CD4-positive, alpha-beta memory T cell (primary cell): ENCODE data around the gene CUX1. TPM values are rescaled to one million over a fixed set of nuclear protein-coding genes. Genes with fewer than 3 reads are reported as not detected.
A peak's percentile ranks its signal among the peaks of the same experiment; 100 is the strongest.

Source experiments
- CTCF ChIA-PET: fragments of 350-600 bp; sonication (Branson Sonifier 250); formaldehyde crosslinking; loops from one replicate; lab custom pipeline; 2021; ENCODE audit warnings: inconsistent platforms; ENCODE audit not compliant: partially characterized antibody; lab: Charles Lee
- POLR2A ChIA-PET: fragments of 350-600 bp; sonication (Branson Sonifier 250); formaldehyde crosslinking; loops from one replicate; lab custom pipeline; 2021; ENCODE audit not compliant: partially characterized antibody; lab: Charles Lee
- DNase-seq, 5 donors: peaks; one replicate each; pipeline versions ENCODE4 v3.0.0 to v3.0.0-alpha.2; 2020 to 2022; ENCODE audit warnings: mixed read lengths in 1 of 5
- H3K27ac ChIP-seq: one replicate; pipeline ENCODE4 v1.7.0; 2013; ENCODE audit warnings: low read depth, low read length
- H3K27me3 ChIP-seq: 2 replicates; pipeline ENCODE4 v1.7.0; 2013; ENCODE audit warnings: mild to moderate bottlenecking, low read length, moderate library complexity; ENCODE audit not compliant: insufficient read depth
- H3K36me3 ChIP-seq: 2 replicates; pipeline ENCODE4 v1.7.0; 2013; ENCODE audit warnings: mild to moderate bottlenecking, low read length, moderate library complexity; ENCODE audit not compliant: insufficient read depth
- H3K4me1 ChIP-seq: 2 replicates; pipeline ENCODE4 v1.7.0; 2013; ENCODE audit warnings: mild to moderate bottlenecking, low read length, moderate library complexity; ENCODE audit not compliant: insufficient read depth
- H3K4me3 ChIP-seq, 2 donors: one replicate each; pipeline ENCODE4 v1.7.0; 2013; ENCODE audit warnings: low read length in 2 of 2, mild to moderate bottlenecking in 1 of 2
- H3K9me3 ChIP-seq, 2 donors: one replicate each; pipeline ENCODE4 v1.7.0; 2013; ENCODE audit warnings: low read length in 2 of 2, control low read depth in 1 of 2; ENCODE audit not compliant: control insufficient read depth in 1 of 2
- H3K27ac Mint-ChIP-seq, 7 donors: one replicate each; pipeline ENCODE4 v1.8.0; 2020 to 2021; ENCODE audit warnings: mixed read lengths in 7 of 7, mild to moderate bottlenecking in 6 of 7, inconsistent platforms in 3 of 7, moderate library complexity in 3 of 7
- H3K27me3 Mint-ChIP-seq, 2 donors: one replicate each; pipeline ENCODE4 v1.8.0; 2020 to 2021; ENCODE audit warnings: mixed read lengths in 2 of 2
- H3K36me3 Mint-ChIP-seq, 2 donors: one replicate each; pipeline ENCODE4 v1.8.0; 2020 to 2021; ENCODE audit warnings: mixed read lengths in 2 of 2, inconsistent platforms in 1 of 2, mild to moderate bottlenecking in 1 of 2
- H3K4me1 Mint-ChIP-seq, 4 donors: one replicate each; pipeline ENCODE4 v1.8.0; 2020 to 2021; ENCODE audit warnings: mixed read lengths in 4 of 4, mild to moderate bottlenecking in 1 of 4
- H3K4me3 Mint-ChIP-seq, 8 donors: one replicate each; pipeline ENCODE4 v1.8.0; 2020 to 2021; ENCODE audit warnings: mixed read lengths in 8 of 8, mild to moderate bottlenecking in 7 of 8, moderate library complexity in 6 of 8, inconsistent platforms in 3 of 8
- H3K9me3 Mint-ChIP-seq, 8 donors: one replicate each; pipeline ENCODE4 v1.8.0; 2020 to 2021; ENCODE audit warnings: mixed read lengths in 8 of 8, mild to moderate bottlenecking in 5 of 8, inconsistent platforms in 3 of 8, moderate library complexity in 1 of 8
- intact Hi-C: fragments of 100-400 bp; cut with micrococcal nuclease; formaldehyde crosslinking; loops from one replicate; pipeline ENCODE4 v1.15.1; 2023
- polyA plus RNA-seq, 2 donors: library from polyadenylated mRNA; unstranded; fragments of 300-500 nt; fragmentation: Illumina TruSeq; gene quantifications; one replicate each; pipeline ENCODE4 v1.2.3, GENCODE V29; 2021
- total RNA-seq, 2 experiments: library from RNA; stranded (reverse); gene quantifications; one replicate each; pipeline ENCODE4 v1.2.3, GENCODE V29; 2021

The CUX1 gene
- total and polyA plus RNA-seq, 4 experiments from 2014 or later: 2.1 to 47.6 (median 36.1) TPM

- H3K27me3 Mint-ChIP-seq: no peaks in the 10 kb centered on the region
- Histone ChIP-seq H3K27ac (no peak overlapping the region), H3K4me3 (no peak overlapping the region), H3K9me3 (no peaks in the 10 kb centered on the region), H3K36me3 (no peaks in the 10 kb centered on the region), H3K4me1 (no peaks in the 10 kb centered on the region), H3K27me3 (no peaks in the 10 kb centered on the region)
- H3K36me3 Mint-ChIP-seq: peaks cover 4 to 14% of the 10 kb centered on the region in 2 donors
- POLR2A ChIA-PET: no interaction called here
- CTCF ChIA-PET: no interaction called here
- H3K4me1 Mint-ChIP-seq: peaks cover 0 to under 1% (median 0%) of the 10 kb centered on the region in 4 donors
- H3K27ac Mint-ChIP-seq: no peak overlapping the region
- peaks cover 0 to 2% (median 0%) of the 10 kb centered on the region in 8 donors for H3K9me3 Mint-ChIP-seq
- H3K4me3 Mint-ChIP-seq: no peak overlapping the region
- intact Hi-C loops: no loop called here
- no peak for DNase-seq
Observed at GRCh38 chr7:102255501-102255900, 438.1 kb downstream of the CUX1 start.

- intact Hi-C loops: no loop called here
- Mint-ChIP-seq H3K9me3 (peaks cover 0 to 2% (median 0%) of the 10 kb centered on the region in 8 donors), H3K27me3 (no peaks in the 10 kb centered on the region), H3K4me1 (no peaks in the 10 kb centered on the region), H3K4me3 (no peak overlapping the region), H3K27ac (no peak overlapping the region), H3K36me3 (peaks cover 2 to 11% of the 10 kb centered on the region in 2 donors)
- no peaks in the 10 kb centered on the region for H3K36me3 ChIP-seq
- CTCF ChIA-PET: no interaction called here
- DNase-seq: no peak
- POLR2A ChIA-PET: no interaction called here
- H3K9me3 ChIP-seq: no peaks in the 10 kb centered on the region
- no peak overlapping the region for H3K27ac ChIP-seq
- H3K4me1 ChIP-seq: no peaks in the 10 kb centered on the region
- H3K27me3 ChIP-seq: no peaks in the 10 kb centered on the region
- no peak overlapping the region for H3K4me3 ChIP-seq
Observed at GRCh38 chr7:102255916-102256315, 438.5 kb downstream of the CUX1 start.

GRCh38 chr7:102258073-102258748 is 440.8 kb downstream of the CUX1 start:
- Histone ChIP-seq H3K4me3 (no peak overlapping the region), H3K27me3 (no peaks in the 10 kb centered on the region), H3K9me3 (no peaks in the 10 kb centered on the region), H3K4me1 (no peaks in the 10 kb centered on the region), H3K27ac (no peak overlapping the region), H3K36me3 (no peaks in the 10 kb centered on the region)
- peaks cover 0 to 7% of the 10 kb centered on the region in 2 donors for H3K36me3 Mint-ChIP-seq
- no peak for DNase-seq
- ChIA-PET CTCF (no interaction called here), POLR2A (no interaction called here)
- peaks cover 0 to 3% (median 0%) of the 10 kb centered on the region in 8 donors for H3K9me3 Mint-ChIP-seq
- no peaks in the 10 kb centered on the region for H3K4me1 Mint-ChIP-seq
- intact Hi-C loops: no loop called here
- no peak overlapping the region for H3K4me3 Mint-ChIP-seq
- H3K27me3 Mint-ChIP-seq: no peaks in the 10 kb centered on the region
- H3K27ac Mint-ChIP-seq: no peak overlapping the region

GRCh38 chr7:102258749-102259107 is 441.3 kb downstream of the CUX1 start:
- Mint-ChIP-seq H3K4me3 (no peak overlapping the region), H3K4me1 (no peaks in the 10 kb centered on the region), H3K27ac (no peak overlapping the region), H3K9me3 (peaks cover 0 to 3% (median 0%) of the 10 kb centered on the region in 8 donors), H3K36me3 (peaks cover 0 to 2% of the 10 kb centered on the region in 2 donors), H3K27me3 (no peaks in the 10 kb centered on the region)
- no peak overlapping the region for H3K27ac ChIP-seq
- POLR2A ChIA-PET: no interaction called here
- no peak for DNase-seq
- no peaks in the 10 kb centered on the region for H3K9me3 ChIP-seq
- CTCF ChIA-PET: no interaction called here
- intact Hi-C loops: no loop called here
- H3K4me1 ChIP-seq: no peaks in the 10 kb centered on the region
- H3K36me3 ChIP-seq: no peaks in the 10 kb centered on the region
- no peaks in the 10 kb centered on the region for H3K27me3 ChIP-seq
- no peak overlapping the region for H3K4me3 ChIP-seq

- peaks cover 0 to 3% (median 0%) of the 10 kb centered on the region in 8 donors for H3K9me3 Mint-ChIP-seq
- Histone ChIP-seq H3K4me1 (no peaks in the 10 kb centered on the region), H3K4me3 (no peak overlapping the region), H3K27ac (no peak overlapping the region), H3K9me3 (no peaks in the 10 kb centered on the region), H3K27me3 (no peaks in the 10 kb centered on the region), H3K36me3 (no peaks in the 10 kb centered on the region)
- ChIA-PET POLR2A (no interaction called here), CTCF (interaction anchor here (1.5 kb wide), 1 partner anchor 11 kb away, joined by 4 read pairs; no protein-coding TSS in a partner anchor)
- intact Hi-C loops: no loop called here
- H3K4me3 Mint-ChIP-seq: no peak overlapping the region
- no peaks in the 10 kb centered on the region for H3K27me3 Mint-ChIP-seq
- no peaks in the 10 kb centered on the region for H3K4me1 Mint-ChIP-seq
- peak overlapping the region in 1 of 7 donors; percentile 17 for H3K27ac Mint-ChIP-seq
- no peaks in the 10 kb centered on the region for H3K36me3 Mint-ChIP-seq
- DNase-seq: no peak
Observed at GRCh38 chr7:102260856-102261255, 443.4 kb downstream of the CUX1 start.

- Mint-ChIP-seq H3K4me1 (no peaks in the 10 kb centered on the region), H3K27me3 (no peaks in the 10 kb centered on the region), H3K27ac (no peak overlapping the region), H3K9me3 (peaks cover 0 to 1% (median 0%) of the 10 kb centered on the region in 8 donors), H3K36me3 (no peaks in the 10 kb centered on the region), H3K4me3 (no peak overlapping the region)
- ChIA-PET CTCF (no interaction called here), POLR2A (no interaction called here)
- Histone ChIP-seq H3K27ac (no peak overlapping the region), H3K9me3 (no peaks in the 10 kb centered on the region), H3K4me3 (no peak overlapping the region), H3K4me1 (no peaks in the 10 kb centered on the region), H3K27me3 (no peaks in the 10 kb centered on the region), H3K36me3 (no peaks in the 10 kb centered on the region)
- intact Hi-C loops: no loop called here
- no peak for DNase-seq
Observed at GRCh38 chr7:102261451-102261850, 444.0 kb downstream of the CUX1 start.

GRCh38 chr7:102262546-102262945 is 445.1 kb downstream of the CUX1 start:
- ChIA-PET CTCF (no interaction called here), POLR2A (no interaction called here)
- H3K4me1 ChIP-seq: no peaks in the 10 kb centered on the region
- no peak for DNase-seq
- no peak overlapping the region for H3K4me3 ChIP-seq
- H3K9me3 ChIP-seq: no peaks in the 10 kb centered on the region
- H3K27me3 ChIP-seq: no peaks in the 10 kb centered on the region
- H3K27ac ChIP-seq: no peak overlapping the region
- Mint-ChIP-seq H3K27me3 (no peaks in the 10 kb centered on the region), H3K4me1 (no peaks in the 10 kb centered on the region), H3K9me3 (peaks cover 0 to 1% (median 0%) of the 10 kb centered on the region in 8 donors), H3K36me3 (no peaks in the 10 kb centered on the region), H3K4me3 (no peak overlapping the region), H3K27ac (no peak overlapping the region)
- intact Hi-C loops: no loop called here
- no peaks in the 10 kb centered on the region for H3K36me3 ChIP-seq
